GDM1 (cell line): ENCODE results near the gene IFT80.

Experiments used
- DNase-seq: peaks from one replicate; lab custom pipeline; 2025; lab: John Stamatoyannopoulos, UW

IFT80 gene

GRCh38 chr3:160400702-160401150 is 1.7 kb upstream of the IFT80 start:
- DNase-seq = no peak

- DNase-seq = no peak
These were observed 1.1 kb upstream of the IFT80 start for GRCh38 chr3:160400030-160400701.

DNA sequence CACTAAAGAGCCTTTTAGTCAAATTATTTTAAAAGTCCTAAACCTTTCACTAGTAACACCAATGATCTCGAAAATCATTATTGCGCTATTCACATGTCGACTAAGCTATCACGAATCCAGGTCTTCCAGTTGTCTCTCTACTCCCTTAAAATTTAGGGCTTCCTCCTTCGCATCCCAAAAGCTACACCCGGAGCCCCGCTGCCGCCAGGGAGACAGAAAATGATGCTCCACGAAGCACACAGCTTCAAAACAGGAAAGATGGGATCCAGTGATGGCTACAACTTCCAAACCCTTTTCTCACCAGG is 253 bp downstream of the IFT80 start:
- no peak for DNase-seq

DNA sequence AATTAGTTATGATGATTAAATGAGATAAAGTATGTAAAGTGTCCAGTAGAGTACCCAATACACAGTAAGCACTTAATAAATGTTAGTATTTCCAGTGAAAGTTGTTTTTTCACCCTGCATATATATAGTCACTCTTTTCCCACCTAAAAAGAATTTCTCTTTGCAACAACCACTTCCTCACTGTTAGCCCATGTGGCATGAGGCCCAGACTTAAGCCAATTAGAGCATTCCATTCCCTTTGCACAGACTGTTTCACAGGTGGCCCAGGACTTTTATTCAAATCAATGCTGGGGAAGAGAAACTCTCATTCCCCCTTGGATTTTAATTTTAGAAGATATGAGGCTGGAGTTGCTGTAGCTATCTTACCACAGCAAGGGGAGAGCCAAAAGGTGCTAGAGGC is 3.7 kb downstream of the IFT80 start:
- DNase-seq = no peak

DNA sequence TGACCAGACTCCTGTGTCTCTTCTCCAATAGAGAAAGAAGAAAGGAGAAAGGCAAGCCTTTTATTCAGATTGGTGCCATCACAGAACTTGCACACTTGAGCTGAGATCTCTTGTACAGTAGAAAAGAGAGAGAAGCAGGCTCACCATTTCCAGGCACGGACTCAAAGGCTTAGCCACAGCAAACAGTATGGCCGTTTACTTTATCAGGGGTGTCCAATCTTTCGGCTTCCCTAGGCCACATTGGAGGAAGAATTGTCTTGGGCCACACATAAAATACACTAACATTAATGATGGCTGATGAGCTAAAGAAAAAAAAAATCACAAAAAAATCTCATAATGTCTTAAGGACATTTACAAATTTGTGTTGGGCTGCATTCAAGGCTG is 5.0 kb downstream of the IFT80 start:
- no peak for DNase-seq

- no peak for DNase-seq
These were observed 5.5 kb downstream of the IFT80 start for GRCh38 chr3:160393346-160394008.

DNA sequence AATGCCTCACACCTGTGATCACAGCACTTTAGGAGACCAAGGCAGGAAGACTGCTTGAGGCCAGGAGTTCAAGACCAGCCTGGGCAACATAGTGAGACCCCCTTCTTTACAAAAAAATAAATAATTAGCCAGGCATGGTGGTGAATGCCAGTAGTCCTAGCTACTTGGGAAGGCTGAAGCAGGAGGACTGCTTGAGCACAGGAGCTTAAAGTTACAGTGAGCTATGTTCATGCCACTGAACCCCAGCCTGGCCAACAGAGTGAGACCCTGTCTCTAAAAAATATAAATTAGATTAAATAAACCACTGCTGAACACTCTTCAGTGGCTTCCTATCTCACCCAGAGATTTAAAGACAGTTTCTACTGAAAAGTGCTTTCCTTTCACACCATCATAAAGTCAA is 6.2 kb downstream of the IFT80 start:
- DNase-seq = no peak

DNA sequence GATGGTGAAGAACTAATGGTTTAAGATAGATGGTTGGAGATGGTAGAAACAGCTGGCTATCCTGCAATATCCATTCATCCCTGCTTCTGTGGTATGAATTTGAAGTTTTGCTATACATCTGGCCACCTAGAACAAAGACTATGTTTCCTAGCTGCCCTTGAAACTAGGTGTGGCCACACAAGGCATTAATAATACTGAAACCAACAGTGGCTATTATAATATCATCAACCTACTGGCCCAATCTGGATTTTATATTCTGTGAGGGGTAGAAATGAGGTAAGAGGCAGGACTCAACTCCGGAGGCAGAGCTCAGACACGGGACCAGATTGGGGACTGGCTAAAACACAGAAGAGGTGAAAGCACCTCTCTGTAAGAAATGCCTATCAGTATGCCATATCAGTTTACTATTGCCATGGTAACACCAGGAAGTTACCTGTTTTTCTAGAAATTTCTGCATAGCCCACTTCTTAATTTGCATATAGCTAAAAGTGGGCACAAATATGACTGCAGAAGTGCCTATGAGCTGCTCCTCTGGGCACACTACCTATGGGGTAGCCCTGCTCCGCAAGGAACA is 8.4 kb downstream of the IFT80 start:
- DNase-seq = no peak

- DNase-seq = no peak
These were observed 14.2 kb downstream of the IFT80 start for GRCh38 chr3:160384639-160385318.

GRCh38 chr3:160381470-160381869 is 17.6 kb downstream of the IFT80 start:
- DNase-seq = no peak

- no peak for DNase-seq
These were observed 19.3 kb downstream of the IFT80 start for GRCh38 chr3:160379628-160380214.

- no peak for DNase-seq
These were observed 20.5 kb downstream of the IFT80 start for GRCh38 chr3:160378331-160379109.

GRCh38 chr3:160376681-160377080 is 22.3 kb downstream of the IFT80 start:
- DNase-seq = no peak

DNA sequence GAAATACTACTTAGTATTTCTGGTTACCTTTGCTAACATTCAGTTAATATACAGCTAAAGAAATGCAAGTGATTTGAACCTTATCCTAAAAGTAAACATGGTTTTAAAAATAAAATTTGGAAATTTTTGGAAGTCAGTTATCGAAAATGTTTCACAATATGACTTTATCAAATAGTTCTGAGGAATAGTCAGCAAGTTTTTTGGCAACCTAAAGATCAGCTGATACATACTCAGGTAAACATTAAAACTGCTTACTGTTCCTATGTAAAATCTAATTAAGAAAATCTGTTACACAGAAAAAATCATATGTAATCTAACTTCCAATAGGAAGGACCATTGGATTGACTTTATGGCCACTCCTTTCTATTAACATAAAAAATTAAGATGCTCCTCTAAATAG is 24.1 kb downstream of the IFT80 start:
- DNase-seq = no peak

DNA sequence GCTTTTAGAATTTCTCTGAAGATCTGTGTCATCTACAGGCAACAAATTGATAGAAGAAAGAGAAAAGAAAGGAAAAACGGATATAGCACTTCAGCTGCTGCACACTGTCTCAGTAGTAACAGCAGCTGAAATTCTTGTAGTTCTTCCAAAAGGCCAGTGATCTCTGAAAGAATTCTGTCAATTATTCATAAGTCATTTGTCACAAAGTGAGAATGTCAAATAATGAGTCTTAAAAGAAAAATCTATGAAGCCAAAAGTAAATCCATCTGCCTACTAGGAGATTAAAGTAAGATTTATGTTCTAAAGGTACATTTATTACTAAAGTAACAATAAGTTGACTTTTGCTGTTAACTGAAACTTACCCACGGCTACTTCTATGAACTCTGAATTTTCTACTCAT is 24.6 kb downstream of the IFT80 start:
- DNase-seq = no peak

DNA sequence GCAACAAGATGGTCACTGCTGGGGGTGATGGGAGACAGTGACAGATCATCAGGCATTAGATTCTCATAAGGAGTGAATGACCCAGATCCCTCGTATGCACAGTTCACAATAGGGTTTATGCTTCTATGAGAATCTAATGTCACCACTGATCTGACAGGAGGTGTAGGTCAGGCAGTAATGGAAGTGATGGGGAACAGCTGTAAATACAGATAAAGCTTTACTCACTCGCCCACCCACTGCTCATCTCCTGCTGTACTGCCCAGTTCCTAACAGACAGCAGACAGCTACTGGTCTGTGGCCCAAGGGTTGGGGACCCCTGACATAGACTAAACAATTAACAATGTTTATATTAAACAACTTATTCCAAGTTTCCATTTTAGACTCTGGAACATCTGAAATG is 25.4 kb downstream of the IFT80 start:
- no peak for DNase-seq

DNA sequence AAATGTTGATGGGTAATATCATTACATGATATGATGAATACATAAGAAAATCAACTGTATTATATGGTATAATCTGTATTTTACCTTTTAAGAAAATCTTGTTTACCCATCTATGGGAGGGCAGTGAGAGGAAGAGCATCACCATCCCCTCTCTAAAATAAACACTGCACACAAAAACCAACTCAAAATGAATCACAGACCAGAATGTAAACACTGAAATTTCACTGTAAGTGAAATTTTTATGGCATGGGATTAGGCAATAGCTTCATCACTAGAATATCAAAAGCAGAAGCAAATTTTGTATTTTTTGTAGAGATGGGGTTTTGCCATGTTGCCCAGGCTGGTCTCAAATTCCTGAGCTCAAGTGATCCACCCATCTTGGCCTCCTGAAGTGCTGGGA is 26.2 kb downstream of the IFT80 start:
- no peak for DNase-seq

- DNase-seq = no peak
These were observed 27.8 kb downstream of the IFT80 start for GRCh38 chr3:160370987-160371857.

DNA sequence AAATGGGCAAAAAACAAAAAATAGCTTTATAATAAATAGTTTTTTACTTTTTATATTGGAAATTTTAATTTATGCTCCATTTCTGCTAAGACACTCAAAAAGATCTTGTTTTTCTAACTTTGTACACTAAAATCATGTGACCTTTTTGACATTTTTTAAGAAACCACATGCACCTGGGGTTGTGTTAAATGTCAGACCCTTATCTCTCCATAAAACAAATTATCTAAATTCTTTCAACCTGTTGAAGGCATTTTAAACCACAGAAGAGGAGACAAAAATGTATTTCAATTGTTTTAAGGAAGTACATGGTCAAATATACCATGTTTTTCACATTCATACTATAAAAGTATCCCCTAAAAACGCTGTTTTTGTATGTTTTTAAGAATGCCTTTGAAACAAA is 29.2 kb downstream of the IFT80 start:
- DNase-seq = no peak

DNA sequence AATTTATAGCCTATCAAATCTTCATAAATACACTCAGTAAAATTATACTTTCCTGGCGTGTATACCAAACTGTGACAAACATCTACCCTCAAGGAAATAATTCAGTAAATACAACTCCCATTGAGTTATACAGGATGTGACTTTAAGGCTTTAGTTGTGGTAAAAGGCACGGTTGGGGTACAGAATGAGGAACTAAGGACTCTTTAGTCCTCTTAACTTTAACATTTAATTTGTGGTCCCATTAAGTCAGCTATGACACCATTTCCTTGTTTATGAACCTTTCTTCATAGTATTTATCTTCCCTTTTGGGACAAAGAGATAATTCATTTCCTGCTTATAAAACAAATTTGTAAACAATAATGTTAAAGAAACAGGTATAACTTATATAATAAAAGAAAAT is 30.2 kb downstream of the IFT80 start:
- peak; percentile 25 for DNase-seq
